HG03342 (cell line): ENCODE measurements around the gene RANGAP1.

Source experiments
- ATAC-seq: cut with Tn5 transposase; IDR thresholded peaks from one replicate; pipeline ENCODE4 v1.9.1; 2021; ENCODE audit warnings: mild to moderate bottlenecking, moderate library complexity; ENCODE audit not compliant: unreplicated experiment

The RANGAP1 gene

DNA sequence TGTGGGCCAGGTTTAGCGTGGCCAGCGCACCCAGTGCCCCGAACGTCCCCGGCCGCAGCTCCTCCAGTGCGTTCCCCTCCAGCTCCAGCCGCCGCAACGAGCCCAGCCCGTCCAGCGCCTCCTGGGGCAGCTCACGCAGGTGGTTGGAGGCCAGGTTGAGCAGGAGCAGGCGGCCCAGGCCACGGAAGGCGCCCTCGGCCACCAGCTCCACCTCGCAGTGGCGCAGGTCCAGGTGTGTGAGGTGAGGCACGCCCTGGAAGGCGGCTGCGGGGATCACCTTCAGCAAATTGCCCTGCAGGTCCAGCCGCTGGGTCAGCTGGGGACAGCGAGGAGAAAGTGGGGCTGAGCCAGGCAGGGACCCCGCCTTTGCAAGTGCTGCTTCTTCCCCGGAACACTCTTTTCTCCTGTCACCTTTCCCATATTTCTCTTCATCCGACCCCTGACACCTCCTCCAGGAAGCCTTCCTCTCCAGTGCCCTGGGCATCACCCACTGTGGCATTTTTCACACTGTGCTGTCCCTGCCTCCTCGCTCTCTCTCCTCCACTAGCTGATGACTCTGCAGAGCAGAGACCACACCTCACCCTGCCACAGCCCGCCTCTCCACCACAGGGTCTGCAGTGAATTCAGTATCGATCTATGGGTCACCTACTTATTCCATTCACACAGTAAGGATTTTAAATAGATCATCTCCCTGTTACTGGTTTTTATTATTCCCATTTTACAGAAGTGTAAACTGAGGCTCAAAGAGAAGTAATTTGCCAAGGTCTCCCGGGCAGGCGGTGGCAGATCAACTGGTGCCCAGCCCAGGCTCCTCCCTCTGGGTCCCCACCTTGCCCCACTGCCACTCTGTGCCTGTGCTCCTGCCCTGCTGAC is 47.2 kb downstream of the RANGAP1 start:
- no peak for ATAC-seq

DNA sequence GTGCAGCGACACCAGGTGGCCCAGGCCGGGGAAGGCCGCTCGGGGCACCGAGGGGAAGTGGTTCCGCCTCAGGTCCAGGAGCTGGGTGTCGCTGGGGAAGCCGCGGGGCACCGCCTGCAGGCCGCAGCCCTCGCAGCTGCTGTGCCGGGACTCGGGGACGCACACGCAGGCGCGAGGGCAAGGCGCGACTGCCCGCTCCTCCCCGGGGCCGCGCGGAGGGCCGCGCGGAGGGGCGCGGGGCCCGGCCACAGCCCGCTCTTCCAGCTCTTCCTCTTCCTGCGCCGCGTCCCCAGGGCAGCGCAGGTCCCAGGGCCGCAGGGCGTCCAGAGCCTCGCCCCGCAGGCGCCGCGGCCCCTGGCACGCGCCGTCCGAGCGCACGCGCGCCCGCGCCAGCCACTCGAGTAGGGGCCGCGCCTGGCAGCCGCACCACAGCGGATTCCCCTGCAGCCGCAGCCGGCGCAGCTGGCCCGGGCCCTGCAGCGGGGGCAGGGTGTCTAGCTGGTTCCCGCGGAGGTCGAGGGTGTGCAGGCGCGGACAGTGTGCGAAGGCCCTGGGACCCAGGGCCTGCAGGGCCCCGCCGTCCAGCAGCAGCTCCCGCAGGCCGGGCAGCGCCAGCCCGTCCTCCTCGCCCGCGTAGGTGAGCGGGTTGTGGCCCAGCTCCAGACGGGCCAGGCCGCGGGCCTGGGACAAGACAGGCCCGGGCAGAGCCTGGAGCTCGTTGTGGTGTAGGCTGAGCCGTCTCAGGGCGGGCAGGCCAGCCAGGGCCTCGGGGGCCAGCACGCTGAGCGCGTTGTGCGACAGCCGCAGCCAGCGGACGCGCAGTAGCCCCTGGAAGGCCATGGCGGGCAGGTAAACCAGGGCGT is 48.0 kb downstream of the RANGAP1 start:
- ATAC-seq: peak; percentile 71

DNA sequence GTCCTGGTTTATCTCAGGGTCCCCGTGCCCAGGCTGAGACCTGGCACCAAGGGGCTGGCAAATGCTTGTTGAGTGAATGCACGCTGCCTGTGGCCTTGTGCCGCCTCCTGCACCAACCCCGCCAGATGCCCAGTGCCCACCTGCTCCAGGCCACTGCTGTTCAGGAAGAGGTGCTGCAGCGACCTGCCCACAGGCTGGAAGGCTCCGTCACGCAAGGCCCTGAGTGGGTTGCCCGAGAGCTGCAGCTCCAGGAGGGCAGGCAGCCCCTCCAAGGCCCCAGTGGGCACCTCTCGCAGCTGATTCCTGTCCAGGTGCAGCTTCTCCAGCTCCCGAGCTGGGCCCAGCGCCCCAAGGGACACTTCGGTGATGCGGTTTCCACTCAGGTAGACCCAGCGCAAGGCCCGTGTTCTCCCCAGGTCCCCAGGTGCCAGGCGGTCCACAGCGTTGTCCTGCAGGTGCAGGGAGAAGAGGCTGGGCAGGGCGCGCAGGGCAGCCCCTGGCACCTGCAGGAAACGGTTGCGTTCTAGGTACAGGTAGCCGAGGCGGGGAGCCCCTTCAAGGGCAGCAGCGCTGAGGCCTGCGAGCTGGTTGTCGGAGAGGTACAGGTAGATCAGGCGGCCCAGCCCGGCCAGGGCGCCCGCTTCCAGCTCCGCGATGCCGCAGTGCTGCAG is 48.8 kb downstream of the RANGAP1 start:
- ATAC-seq: no peak

DNA sequence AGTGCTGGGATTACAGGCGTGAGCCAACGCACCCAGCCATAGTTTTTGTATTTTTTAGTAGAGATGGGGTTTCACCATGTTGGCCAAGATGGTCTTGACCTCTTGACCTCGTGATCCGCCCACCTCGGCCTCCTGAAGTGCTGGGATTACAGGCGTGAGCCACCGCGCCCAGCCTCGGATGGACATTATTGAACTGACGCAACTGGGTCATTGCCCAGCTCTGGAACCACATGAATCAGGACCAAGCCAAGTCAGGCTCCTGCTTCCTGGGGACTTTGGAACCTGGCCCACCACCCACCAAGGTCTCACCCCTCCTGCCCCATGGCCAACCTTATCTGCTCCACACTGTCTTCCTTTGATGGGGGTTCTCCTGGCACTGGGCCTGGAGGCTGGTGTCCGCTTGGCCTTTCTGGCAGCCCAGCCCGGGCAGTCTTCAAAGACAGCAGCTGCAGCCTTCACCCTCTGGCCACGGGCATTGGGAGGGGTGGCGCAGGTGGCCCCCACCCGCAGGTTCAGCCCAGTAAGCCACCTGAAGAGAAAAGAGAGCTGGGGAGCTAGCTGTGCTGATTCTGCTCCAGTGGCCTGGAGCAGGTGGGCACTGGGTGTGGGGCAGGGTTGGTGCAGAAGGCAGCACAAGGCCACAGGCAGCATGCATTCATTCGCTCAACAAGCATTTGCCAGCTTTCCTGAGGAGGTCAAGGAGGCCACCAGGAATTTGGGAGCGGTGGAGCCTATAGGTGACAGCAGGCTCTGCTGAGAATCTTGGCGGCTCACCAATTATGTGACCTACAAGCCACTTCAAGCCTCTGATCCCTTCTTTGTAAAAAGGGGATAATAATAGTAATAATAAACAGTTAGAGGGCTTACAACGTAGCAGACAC is 50.9 kb downstream of the RANGAP1 start:
- ATAC-seq: no peak

DNA sequence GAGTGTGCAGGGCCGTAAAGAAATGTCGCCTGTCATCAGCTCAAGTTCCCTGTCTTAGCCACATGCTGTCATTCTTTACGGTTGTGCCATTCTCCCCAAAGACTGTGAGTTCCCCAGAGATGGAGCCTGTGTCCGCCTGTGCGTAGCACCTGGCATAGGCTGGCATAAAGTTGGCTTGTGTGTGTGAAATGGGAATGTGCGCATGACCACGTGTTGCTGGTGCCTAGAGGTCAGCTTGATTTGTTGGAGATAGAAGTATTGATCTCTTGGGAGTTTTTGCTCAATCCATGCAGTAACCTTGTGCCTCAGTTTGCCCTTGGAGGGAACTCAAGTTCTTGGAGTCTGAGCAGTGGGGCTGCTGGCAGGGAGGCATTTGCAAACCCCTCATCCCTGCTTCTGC is 54.6 kb downstream of the RANGAP1 start:
- no peak for ATAC-seq

DNA sequence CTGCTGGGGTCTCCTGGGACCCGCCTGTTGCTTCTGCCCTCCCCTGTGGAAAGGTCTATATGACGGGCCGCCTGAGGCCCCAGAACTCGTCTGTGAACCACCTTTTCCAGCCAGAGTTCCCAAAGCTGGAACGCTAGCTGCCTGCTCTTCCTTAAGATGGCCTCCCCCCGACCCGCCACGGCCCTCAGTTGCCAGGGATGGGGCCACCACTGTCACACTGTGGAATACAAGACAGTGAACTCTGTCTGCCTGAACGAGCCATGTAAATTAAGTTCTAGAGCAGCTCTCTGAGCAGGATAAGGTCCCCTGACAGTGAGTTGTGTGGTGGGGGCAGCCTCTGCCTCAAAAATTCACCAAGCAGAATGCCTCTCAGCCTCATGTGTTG is 55.6 kb downstream of the RANGAP1 start:
- no peak for ATAC-seq

DNA sequence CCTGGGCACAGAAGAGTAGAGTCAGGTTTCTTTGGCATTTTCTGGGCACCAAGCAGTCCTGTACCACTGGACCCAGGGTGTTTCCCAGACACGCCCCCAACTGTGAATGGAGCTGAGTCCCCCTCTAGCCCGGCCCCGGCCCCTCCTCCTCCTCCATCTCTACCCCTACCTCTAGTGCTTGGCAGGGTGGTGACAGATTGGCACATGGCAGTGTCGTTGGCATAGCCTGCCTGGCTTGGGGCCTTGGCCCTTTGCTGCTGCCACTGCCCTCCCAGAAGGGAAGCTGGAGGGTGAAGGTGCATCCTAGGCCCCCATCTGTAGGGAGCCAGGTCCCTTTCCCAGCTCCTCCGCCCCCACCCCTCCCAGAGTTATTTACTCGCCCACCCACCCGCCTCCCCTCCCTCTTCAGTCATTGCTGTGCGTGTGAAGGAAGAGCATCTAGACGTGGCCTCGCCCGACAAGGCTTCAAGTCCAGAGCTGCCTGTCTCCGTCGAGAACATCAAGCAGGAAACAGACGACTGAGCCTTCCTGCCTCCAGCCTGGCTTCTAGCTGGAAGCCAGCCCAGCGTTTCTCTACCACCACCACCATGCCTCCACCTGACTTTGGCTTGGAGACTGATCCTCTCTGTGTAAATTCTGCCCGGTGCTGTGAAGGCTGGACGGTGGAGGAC is 56.1 kb downstream of the RANGAP1 start:
- ATAC-seq: no peak

DNA sequence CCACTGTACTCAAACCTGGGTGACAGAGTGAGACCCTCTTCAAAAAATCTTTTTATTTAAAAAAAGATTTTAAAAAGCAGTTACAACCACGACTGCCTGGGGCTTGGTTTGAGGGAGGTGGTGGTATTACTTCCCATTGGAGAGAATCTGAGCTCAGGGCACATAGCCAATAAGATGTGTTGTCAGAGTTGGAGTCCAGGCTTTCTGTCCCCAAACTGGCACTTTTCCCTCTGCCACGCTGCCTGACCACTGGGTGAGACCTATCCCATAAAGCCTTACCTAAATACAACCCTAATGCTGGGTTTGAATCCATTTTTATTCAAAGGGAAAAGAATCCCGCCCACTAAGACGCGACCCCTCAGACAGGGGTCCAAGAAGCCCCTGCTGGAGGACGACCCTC is 56.8 kb downstream of the RANGAP1 start:
- ATAC-seq: no peak

DNA sequence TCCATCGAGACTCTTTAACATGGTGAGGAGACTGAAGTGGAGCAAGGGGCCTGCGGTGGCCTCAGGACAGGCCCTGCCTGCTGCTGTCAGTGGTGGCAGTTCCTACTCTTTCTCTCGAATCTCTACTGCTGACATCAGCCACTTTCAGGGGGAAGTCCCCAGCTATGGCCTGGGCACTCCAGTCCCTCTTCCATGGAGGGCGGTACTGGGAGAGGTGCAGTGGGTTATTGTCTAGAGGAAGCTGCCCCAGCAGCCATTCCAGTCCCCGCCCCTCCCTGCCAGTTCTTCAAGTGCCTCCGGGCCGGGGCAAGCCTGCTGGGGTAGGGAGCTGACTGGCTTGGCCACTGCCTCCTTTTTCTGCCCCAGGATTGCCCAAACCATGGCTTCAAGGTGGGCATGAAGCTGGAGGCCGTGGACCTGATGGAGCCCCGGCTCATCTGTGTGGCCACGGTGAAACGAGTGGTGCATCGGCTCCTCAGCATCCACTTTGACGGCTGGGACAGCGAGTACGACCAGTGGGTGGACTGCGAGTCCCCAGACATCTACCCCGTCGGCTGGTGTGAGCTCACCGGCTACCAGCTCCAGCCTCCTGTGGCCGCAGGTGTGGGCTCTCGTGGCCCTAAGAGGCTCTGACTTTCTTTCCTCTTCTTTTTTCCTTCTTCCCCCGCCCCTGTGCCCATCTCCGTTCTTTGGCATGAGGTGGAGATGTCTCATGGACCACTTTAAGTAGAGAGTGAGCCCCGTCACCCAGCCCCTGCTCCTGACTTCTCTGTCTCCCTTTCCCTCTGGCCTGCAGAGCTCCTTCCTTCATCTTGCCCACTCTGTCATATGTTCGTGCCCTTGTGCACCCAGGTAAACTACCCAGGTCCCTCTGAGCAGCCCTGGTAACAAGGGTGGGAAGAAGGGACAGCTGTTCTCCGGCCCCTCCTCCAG is 59.0 kb downstream of the RANGAP1 start:
- no peak for ATAC-seq

DNA sequence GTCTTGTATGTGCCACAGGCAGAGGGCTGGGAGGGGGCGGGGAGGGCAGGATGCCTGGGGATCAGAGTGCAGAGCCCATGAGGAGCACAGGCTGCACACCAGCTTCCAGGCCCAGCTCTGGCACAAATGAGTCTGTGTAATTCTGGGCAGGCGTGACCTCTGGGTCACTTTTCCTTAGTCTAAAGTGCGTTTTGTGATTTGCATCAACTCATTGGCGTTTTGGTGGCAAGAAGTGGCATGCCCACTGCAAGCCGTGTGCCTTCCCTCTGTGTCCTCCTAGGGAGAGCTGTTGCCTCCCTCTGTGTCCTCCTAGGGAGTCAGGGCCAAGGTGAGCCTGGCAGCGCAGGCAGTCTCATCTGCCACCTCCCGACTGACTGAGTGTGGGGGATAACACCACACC is 62.5 kb downstream of the RANGAP1 start:
- ATAC-seq: no peak

DNA sequence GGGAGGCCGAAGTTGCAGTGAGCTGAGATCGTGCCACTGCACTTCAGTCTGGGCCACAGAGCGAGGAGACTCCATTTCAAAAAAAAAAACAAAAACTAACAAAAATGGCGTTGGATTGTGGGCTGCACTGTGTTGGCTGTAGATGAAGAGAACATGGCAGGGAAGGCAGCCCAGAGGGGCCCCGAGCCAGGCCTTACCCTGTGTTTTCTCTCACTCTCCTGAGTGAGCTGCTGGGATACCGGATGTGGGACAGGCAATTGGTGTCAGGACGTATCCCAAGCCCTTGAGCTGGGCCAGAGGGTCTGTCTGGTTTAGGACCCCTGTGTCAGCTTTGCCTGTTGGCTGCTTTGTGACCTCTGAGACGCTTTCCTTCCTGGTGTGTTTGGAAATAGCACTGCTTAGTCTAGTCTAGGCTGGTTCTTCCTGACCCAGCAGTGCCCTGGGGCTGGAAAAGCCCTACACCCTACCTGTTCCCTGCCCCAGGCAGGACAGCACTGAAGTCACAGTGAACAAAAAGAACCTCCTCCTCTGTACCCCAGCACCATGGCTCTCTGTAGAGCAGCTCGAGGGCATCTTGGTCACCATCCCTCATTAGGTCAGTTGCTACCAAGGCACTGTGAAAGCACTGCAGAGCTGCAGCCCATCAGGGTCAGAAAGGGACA is 63.0 kb downstream of the RANGAP1 start:
- ATAC-seq: no peak

DNA sequence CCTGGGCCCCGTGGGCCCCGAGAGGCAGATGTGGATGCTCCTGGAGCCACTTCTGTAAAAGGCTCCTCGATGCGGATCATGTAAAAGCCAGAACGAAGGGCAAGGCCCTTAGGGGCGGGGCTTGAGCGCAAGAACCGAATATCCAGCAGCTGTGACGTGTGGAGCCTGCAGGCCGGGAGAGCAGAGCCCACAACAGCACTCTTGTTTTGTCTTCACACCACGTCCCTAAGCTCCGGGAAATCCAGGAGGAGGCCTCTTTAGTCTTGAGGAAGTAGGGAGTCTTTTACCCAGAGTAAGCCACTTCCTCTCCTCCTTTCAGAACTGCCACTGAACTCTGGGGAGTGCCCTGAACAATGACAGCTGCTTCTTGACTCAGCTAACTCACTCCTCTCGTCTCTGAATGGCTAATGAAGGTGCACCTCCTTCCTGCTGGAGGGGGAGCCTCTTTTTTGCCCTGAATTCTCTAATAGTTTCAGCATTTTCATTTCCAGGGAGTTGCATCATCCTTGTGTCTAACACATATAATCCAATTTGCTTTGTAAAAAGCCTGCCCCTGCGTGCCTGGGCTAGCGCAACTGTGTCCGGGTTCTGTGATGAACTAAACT is 68.3 kb downstream of the RANGAP1 start:
- ATAC-seq: no peak

DNA sequence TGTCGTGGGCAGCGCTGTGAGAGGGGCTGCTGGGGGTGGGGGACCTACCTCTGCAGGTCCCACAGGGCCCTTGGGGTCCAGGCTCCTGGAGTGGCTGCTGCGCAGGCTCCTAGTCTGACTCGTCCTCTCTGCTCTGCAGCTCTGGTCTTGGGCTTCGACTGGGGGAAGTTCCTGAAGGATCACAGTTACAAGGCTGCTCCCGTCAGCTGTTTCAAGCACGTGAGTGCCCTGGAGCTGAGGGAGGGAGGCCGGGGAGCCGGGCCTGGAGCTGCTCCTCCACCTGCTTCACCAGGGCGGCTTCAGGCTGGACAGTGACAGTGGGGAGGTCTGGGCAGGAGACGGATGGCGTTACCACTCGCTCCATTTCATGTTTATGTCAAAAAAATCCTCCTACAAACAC is 69.0 kb downstream of the RANGAP1 start:
- no peak for ATAC-seq

DNA sequence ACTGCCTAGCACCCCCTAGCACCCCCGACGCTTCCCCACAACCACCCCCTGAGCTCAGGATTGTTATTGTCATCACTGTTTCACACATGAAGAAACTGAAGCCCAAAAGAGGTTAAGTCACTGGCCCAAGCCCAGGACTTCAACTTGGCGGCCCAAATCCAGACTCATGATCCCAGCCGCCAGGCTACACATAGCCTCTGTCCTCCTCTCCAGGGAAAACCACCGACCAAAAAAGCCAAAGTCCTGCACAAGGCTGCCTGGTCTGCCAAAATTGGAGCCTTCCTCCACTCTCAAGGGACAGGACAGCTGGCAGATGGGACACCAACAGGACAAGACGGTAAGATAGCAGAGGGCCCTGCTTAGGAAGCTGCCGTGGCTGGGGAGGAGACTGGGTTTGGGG is 70.1 kb downstream of the RANGAP1 start:
- no peak for ATAC-seq

DNA sequence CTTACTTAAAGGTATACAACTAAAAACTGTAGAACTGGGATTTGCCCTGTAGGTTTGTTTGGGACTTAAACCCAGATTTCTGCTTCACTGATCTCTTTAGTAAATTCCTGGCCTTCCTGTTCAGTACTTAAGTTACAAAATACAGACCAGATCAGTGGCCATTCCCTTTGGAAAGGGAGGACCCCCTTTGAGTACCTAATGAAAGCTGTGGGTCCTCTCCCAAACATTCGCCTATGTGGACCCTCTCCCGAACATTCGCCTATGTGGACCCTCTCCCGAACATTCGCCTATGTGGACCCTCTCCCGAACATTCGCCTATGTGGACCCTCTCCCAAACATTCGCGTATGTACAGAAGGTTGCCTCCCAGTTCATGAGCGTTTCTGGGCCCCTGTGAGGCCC is 70.6 kb downstream of the RANGAP1 start:
- ATAC-seq: no peak

DNA sequence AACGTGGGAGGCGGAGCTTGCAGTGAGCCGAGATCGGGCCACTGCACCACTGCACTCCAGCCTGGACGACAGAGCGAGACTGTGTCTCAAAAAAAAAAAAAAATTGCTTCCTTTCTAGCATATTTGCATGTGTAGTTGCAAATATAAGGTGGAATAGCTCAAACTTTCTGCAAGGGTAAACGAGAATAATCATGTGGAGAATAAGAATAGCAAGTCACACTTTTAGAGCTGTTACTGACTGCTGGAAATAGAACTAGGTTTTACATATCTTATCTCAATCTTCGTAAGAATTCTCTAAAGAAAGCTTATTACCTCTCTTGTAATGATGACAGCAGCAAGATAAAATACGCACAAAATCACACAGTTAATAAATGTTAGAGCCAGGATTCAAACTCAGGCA is 79.3 kb downstream of the RANGAP1 start:
- no peak for ATAC-seq

DNA sequence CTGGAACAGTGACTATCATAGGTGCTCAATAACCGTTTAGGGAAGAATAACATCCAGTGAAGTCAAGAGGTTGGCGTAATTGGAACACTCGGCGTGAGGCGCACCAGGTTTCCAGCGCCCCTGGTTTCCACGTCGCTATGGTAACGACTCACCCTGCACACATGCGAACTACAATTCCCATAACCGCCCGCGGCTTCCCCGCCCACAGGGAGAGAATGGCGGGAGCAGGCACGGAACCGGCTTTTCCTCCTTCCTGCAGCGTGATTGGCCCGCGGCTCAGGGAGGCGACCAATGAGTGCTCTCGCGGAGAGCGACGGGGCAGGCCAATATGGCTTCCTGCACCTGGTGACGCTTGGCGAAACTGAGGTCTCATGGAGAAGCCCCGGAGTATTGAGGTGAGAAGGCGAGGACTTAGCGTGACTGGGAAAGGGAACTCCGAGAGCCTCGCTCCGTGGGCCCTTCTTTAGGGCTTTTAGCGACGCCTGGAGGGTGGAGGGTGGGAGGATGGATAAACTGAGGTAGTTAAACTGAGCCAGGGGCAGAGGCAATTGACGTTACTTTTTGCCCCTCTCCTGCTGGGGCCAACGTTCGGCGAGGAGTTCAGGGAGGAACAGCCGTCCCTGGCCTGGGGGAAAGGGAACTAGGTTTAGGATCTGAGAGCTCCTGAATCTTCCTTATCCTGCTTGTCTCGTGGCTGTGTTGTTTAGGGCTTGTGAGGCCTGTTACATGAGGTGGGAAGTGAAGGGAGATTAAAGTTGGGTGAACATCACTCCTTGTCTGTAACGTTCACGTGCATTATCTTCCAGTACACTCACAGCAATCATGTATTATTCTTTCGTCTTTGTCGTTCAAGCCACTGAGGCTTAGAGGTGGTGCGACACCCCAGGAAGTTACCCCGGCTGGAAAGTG is 80.7 kb downstream of the RANGAP1 start, which contains the start of gene L3MBTL2:
Gene L3MBTL2 (plus strand): TSS at position 321 of the 909 bp plus-strand sequence. CDS start 51 bp downstream, at position 372.
- ATAC-seq: peak; percentile 94
